Measurements from ENCODE around the gene LSAMP. TPM values are rescaled to one million over a fixed set of nuclear protein-coding genes. Genes with fewer than 3 reads are reported as not detected.
A peak's percentile ranks its signal among the peaks of the same experiment; 100 is the strongest.

LSAMP gene
- total and polyA plus RNA-seq, 2 donors (not counting 1 experiment from before 2014, with no cell fraction given) = not detected

GRCh38 chr3:115814778-115815380 lies 630.4 kb downstream of the LSAMP start:
- TF ChIP-seq EZH2 (IDR thresholded peaks at IDR 0.05; ENCODE audit: borderline replicate concordance, insufficient read depth, low read depth, low read length, poor library complexity, severe bottlenecking) = no peak
- peak; percentile 99 for TF ChIP-seq CTCF (IDR thresholded peaks at IDR 0.05)
- ChIA-PET POLR2A (no interaction called here), CTCF (interaction anchor here (0.9 to 3.5 kb wide), 18 partner anchors 9 to 1451 kb away, joined by 3 to 18 read pairs (median 5); no protein-coding TSS in a partner anchor)
- Mint-ChIP-seq H3K4me3 (no peak overlapping the region), H3K9me3 (ENCODE audit: insufficient read depth) (no peaks in the 10 kb centered on the region), H3K27me3 (no peaks in the 10 kb centered on the region), H3K4me1 (no peaks in the 10 kb centered on the region), H3K27ac (no peak overlapping the region)
- peak; percentile 65 for ATAC-seq (ENCODE audit: low read depth)
- Histone ChIP-seq H4K20me1 (ENCODE audit: control insufficient read depth, insufficient read depth, low read length, poor library complexity, severe bottlenecking) (no peaks in the 10 kb centered on the region), H3K4me1 (ENCODE audit: control insufficient read depth in 2 of 2, insufficient read depth in 2 of 2, low read length in 2 of 2) (no peaks in the 10 kb centered on the region), H3K27me3 (replicated peaks in 1 of 4; ENCODE audit: control extremely low read depth in 1 of 4, control insufficient read depth in 3 of 4, insufficient read depth in 4 of 4, low read length in 3 of 4) (no peaks in the 10 kb centered on the region), H2AFZ (ENCODE audit: insufficient read depth, low read depth, low read length, poor library complexity, severe bottlenecking) (no peak overlapping the region), H3K79me2 (ENCODE audit: control insufficient read depth, insufficient read depth, low read length) (no peaks in the 10 kb centered on the region), H3K4me2 (replicated peaks; ENCODE audit: low read depth, low read length, poor library complexity, severe bottlenecking) (no peak overlapping the region), H3K9ac (ENCODE audit: low read length) (no peak overlapping the region), H3K9me3 (ENCODE audit: control extremely low read depth in 1 of 3, control insufficient read depth in 2 of 3, insufficient read depth in 1 of 3, low read length in 2 of 3) (no peaks in the 10 kb centered on the region), H3K4me3 (ENCODE audit: control extremely low read depth in 1 of 5, extremely low read depth in 1 of 5, insufficient read depth in 1 of 5, low read depth in 2 of 5, low read length in 4 of 5) (no peak overlapping the region), H3K27ac (ENCODE audit: low read length in 2 of 2) (no peak overlapping the region), H3K36me3 (replicated peaks in 1 of 2; ENCODE audit: control extremely low read depth in 1 of 2, control insufficient read depth in 1 of 2, extremely low read depth in 1 of 2, insufficient read depth in 2 of 2, low read length in 1 of 2) (no peaks in the 10 kb centered on the region)
- DNase-seq = peak; percentile 71
- WGBS (ENCODE audit: insufficient coverage) = no CpG with 5 or more reads among the region's 8 CpGs
- intact Hi-C loops (cut with micrococcal nuclease) = loop anchor here (1.0 to 10.0 kb wide), 7 partner anchors 30 to 1660 kb away; no protein-coding TSS in a partner anchor

DNA sequence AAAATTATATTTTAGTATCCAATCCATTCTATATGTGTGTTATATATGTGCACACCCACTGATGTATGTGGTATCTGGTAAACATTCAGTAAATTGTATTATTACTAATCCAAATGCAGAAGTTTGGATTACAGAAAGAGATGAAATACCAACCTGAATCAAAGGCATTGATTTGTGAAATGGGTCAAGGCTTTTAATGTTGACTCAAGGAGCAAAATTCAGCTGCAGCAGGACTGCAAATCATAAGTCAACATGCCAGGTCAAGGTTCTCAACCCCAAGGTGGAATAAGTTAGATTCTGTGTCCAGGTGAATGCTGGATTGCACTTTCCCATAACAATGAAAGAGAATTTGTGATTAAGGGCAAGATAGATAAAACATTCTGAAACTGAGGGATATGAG lies 631.3 kb downstream of the LSAMP start:
- no peak for ATAC-seq (ENCODE audit: low read depth)

More for the DNA sequence above, 631.3 kb downstream of the LSAMP start:
- POLR2A ChIA-PET = no interaction called here
- H3K27ac Mint-ChIP-seq = no peak overlapping the region
- Histone ChIP-seq H3K4me2 (replicated peaks; ENCODE audit: low read depth, low read length, poor library complexity, severe bottlenecking) (no peak overlapping the region), H3K4me3 (ENCODE audit: control extremely low read depth in 1 of 5, extremely low read depth in 1 of 5, insufficient read depth in 1 of 5, low read depth in 2 of 5, low read length in 4 of 5) (no peak overlapping the region), H3K9me3 (ENCODE audit: control extremely low read depth in 1 of 3, control insufficient read depth in 2 of 3, insufficient read depth in 1 of 3, low read length in 2 of 3) (no peaks in the 10 kb centered on the region), H3K79me2 (ENCODE audit: control insufficient read depth, insufficient read depth, low read length) (no peaks in the 10 kb centered on the region), H3K27me3 (replicated peaks in 1 of 4; ENCODE audit: control extremely low read depth in 1 of 4, control insufficient read depth in 3 of 4, insufficient read depth in 4 of 4, low read length in 3 of 4) (no peaks in the 10 kb centered on the region), H3K9ac (ENCODE audit: low read length) (no peak overlapping the region), H4K20me1 (ENCODE audit: control insufficient read depth, insufficient read depth, low read length, poor library complexity, severe bottlenecking) (no peaks in the 10 kb centered on the region), H3K27ac (ENCODE audit: low read length in 2 of 2) (no peak overlapping the region), H3K4me1 (ENCODE audit: control insufficient read depth in 2 of 2, insufficient read depth in 2 of 2, low read length in 2 of 2) (no peaks in the 10 kb centered on the region), H3K36me3 (replicated peaks in 1 of 2; ENCODE audit: control extremely low read depth in 1 of 2, control insufficient read depth in 1 of 2, extremely low read depth in 1 of 2, insufficient read depth in 2 of 2, low read length in 1 of 2) (no peaks in the 10 kb centered on the region), H2AFZ (ENCODE audit: insufficient read depth, low read depth, low read length, poor library complexity, severe bottlenecking) (no peak overlapping the region)
- H3K27me3 Mint-ChIP-seq = peaks cover 7% of the 10 kb centered on the region
- H3K9me3 Mint-ChIP-seq (ENCODE audit: insufficient read depth) = no peaks in the 10 kb centered on the region
- TF ChIP-seq EZH2 (IDR thresholded peaks at IDR 0.05; ENCODE audit: borderline replicate concordance, insufficient read depth, low read depth, low read length, poor library complexity, severe bottlenecking) = no peak
- no peak for TF ChIP-seq CTCF (IDR thresholded peaks at IDR 0.05)
- no peak for DNase-seq
- CTCF ChIA-PET = interaction anchor here (1.2 to 3.5 kb wide), 6 partner anchors 10 to 1450 kb away, joined by 3 to 18 read pairs (median 8); no protein-coding TSS in a partner anchor
- H3K4me3 Mint-ChIP-seq = no peak overlapping the region
- intact Hi-C loops (cut with micrococcal nuclease) = loop anchor here (2.0 to 10.0 kb wide), 6 partner anchors 29 to 1659 kb away; no protein-coding TSS in a partner anchor
- H3K4me1 Mint-ChIP-seq = no peaks in the 10 kb centered on the region
